Common myeloid progenitor, CD34-positive (primary cell): ENCODE results near the gene CCBE1.

ENCODE experiments used
- CTCF ChIA-PET: fragments of 350-600 bp; sonication (Branson Sonifier 250); formaldehyde crosslinking; loops from one replicate; lab custom pipeline; 2021; ENCODE audit warnings: antibody characterized with exemption; lab: Charles Lee
- POLR2A ChIA-PET: fragments of 350-600 bp; sonication (Branson Sonifier 250); formaldehyde crosslinking; loops from one replicate; lab custom pipeline; 2021; ENCODE audit warnings: antibody characterized with exemption; lab: Charles Lee
- DNase-seq, 3 donors: peaks; one replicate each; pipeline versions ENCODE4 v3.0.0 to v3.0.0-alpha.2; 2013
- H3K27ac ChIP-seq, 2 experiments: 1 replicate in 1 of 2; 2 replicates in 1 of 2; pipeline ENCODE4 v1.7.0; 2013; ENCODE audit warnings: inconsistent platforms in 2 of 2, low read length in 2 of 2, mild to moderate bottlenecking in 2 of 2, low read depth in 1 of 2, moderate library complexity in 1 of 2; ENCODE audit not compliant: severe bottlenecking in 2 of 2, insufficient read depth in 1 of 2, poor library complexity in 1 of 2
- H3K27me3 ChIP-seq, 5 experiments: replicated peaks in 2 of 5; 1 replicate in 3 of 5; 2 replicates in 2 of 5; pipeline versions ENCODE4 v1.6.1 to v1.7.0; 2013; ENCODE audit warnings: low read length in 4 of 5, mild to moderate bottlenecking in 2 of 5, moderate library complexity in 2 of 5, inconsistent platforms in 1 of 5; ENCODE audit not compliant: insufficient read depth in 5 of 5, control insufficient read depth in 4 of 5
- H3K36me3 ChIP-seq, 4 experiments: 1 replicate in 2 of 4; 2 replicates in 2 of 4; pipeline versions ENCODE4 v1.6.1 to v1.7.0; 2013; ENCODE audit warnings: low read length in 3 of 4, control low read depth in 1 of 4, mild to moderate bottlenecking in 1 of 4; ENCODE audit not compliant: control insufficient read depth in 4 of 4, insufficient read depth in 4 of 4
- H3K4me1 ChIP-seq, 4 experiments: 1 replicate in 3 of 4; 2 replicates in 1 of 4; pipeline versions ENCODE4 v1.6.1 to v1.7.1; 2013; ENCODE audit warnings: low read length in 3 of 4, mild to moderate bottlenecking in 3 of 4, control low read depth in 1 of 4, inconsistent platforms in 1 of 4, moderate library complexity in 1 of 4; ENCODE audit not compliant: control insufficient read depth in 4 of 4, insufficient read depth in 4 of 4; ENCODE audit errors: control extremely low read depth in 1 of 4
- H3K4me3 ChIP-seq, 7 experiments: 1 replicate in 4 of 7; 2 replicates in 3 of 7; pipeline versions ENCODE4 v1.5.1 to v1.7.0; 2013; ENCODE audit warnings: mild to moderate bottlenecking in 7 of 7, low read length in 6 of 7, moderate library complexity in 6 of 7, inconsistent platforms in 2 of 7, low read depth in 2 of 7, control low read depth in 1 of 7; ENCODE audit not compliant: insufficient read depth in 4 of 7, control insufficient read depth in 1 of 7; ENCODE audit errors: extremely low read depth in 1 of 7
- H3K9me3 ChIP-seq, 5 experiments: 1 replicate in 4 of 5; 2 replicates in 1 of 5; pipeline versions ENCODE4 v1.6.1 to v1.7.1; 2013; ENCODE audit warnings: low read length in 4 of 5, mild to moderate bottlenecking in 2 of 5, inconsistent platforms in 1 of 5, low read depth in 1 of 5, moderate library complexity in 1 of 5; ENCODE audit not compliant: control insufficient read depth in 4 of 5, insufficient read depth in 2 of 5; ENCODE audit errors: control extremely low read depth in 1 of 5
- WGBS: methylation state at CpG from one replicate; pipeline ENCODE4 v1.1.5; 2013; ENCODE audit not compliant: insufficient coverage; 5-methylcytosine and 5-hydroxymethylcytosine counted together

CCBE1 gene

DNA sequence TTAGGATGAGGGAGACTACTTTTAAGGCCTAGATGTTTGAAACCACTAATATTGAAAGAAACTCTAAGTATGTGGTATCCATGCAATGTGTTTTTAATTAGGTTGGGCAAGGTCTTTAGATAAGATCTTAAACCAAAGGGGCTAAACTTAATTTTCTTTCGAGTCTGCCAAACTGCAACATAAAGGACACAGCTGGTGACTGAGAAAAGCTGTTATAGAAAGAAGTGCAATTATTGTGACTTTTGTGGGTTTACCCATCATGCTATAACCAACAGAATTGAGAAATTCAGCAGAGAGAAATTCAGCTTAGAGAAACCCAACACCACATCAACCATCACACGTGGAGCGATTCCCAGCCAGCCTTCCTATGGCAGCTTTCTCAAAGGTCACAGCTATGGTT, 218.6 kb downstream of the CCBE1 start:
- no peaks in the 10 kb centered on the region for H3K4me1 ChIP-seq
- CTCF ChIA-PET: no interaction called here
- no peak overlapping the region for H3K27ac ChIP-seq
- peaks cover 0 to 2% (median 0%) of the 10 kb centered on the region in 5 experiments for H3K27me3 ChIP-seq
- POLR2A ChIA-PET: no interaction called here
- no peaks in the 10 kb centered on the region for H3K36me3 ChIP-seq
- peaks cover 0 to 2% (median 0%) of the 10 kb centered on the region in 5 experiments for H3K9me3 ChIP-seq
- DNase-seq: no peak
- 83% methylated on average over 2 of the region's 3 CpGs for WGBS
- no peak overlapping the region for H3K4me3 ChIP-seq

- H3K36me3 ChIP-seq: no peaks in the 10 kb centered on the region
- H3K27ac ChIP-seq: no peak overlapping the region
- DNase-seq: no peak
- peaks cover 0 to 2% (median 0%) of the 10 kb centered on the region in 5 experiments for H3K9me3 ChIP-seq
- WGBS: 83% methylated on average over 1 of the region's 2 CpGs
- no peaks in the 10 kb centered on the region for H3K4me1 ChIP-seq
- CTCF ChIA-PET: no interaction called here
- H3K4me3 ChIP-seq: no peak overlapping the region
- POLR2A ChIA-PET: no interaction called here
- peaks cover 0 to 2% (median 0%) of the 10 kb centered on the region in 5 experiments for H3K27me3 ChIP-seq
Measured at GRCh38 chr18:59477849-59478248, 219.4 kb downstream of the CCBE1 start.

DNA sequence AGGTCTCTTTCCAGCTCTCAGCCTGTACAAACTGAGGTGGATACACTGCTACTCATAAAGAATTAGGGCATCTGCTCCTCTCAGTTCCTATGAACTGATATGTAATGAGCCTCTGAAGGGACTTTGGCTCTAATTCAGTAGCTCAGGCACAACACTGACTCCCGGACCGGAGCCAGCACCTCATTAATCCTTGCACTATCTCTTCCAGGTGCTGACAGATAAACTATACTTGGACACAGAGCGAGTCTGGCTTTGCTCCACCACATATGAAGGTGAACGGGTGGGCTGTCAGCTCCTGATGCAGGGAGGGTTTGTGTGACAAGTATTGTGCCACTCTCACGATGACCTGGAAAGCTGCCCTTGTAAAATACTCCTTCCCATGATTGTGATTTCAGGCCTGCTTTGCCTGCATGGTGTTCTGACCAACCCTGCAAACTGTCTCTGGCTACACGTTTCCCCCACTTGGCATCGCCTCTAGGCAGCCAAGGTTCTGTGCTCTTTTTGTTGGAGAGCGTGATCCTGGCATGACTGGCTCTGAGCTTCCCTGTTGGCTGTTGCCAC, 226.6 kb downstream of the CCBE1 start:
- no peak overlapping the region for H3K4me3 ChIP-seq
- 96% methylated on average over 5 of the region's 8 CpGs for WGBS
- ChIA-PET CTCF (interaction anchor here (0.8 to 1.0 kb wide), 2 partner anchors 11 to 16 kb away, joined by 3 to 5 read pairs; no protein-coding TSS in a partner anchor), POLR2A (no interaction called here)
- H3K36me3 ChIP-seq: no peaks in the 10 kb centered on the region
- DNase-seq: no peak
- no peak overlapping the region for H3K27ac ChIP-seq
- peaks cover 0 to 4% (median 0%) of the 10 kb centered on the region in 5 experiments for H3K9me3 ChIP-seq
- no peaks in the 10 kb centered on the region for H3K4me1 ChIP-seq
- peaks cover 0 to 3% (median 0%) of the 10 kb centered on the region in 5 experiments for H3K27me3 ChIP-seq

- Histone ChIP-seq H3K4me3 (no peak overlapping the region), H3K36me3 (no peaks in the 10 kb centered on the region), H3K27ac (no peak overlapping the region), H3K27me3 (peaks cover 0 to 3% (median 0%) of the 10 kb centered on the region in 5 experiments), H3K4me1 (no peaks in the 10 kb centered on the region), H3K9me3 (peaks cover 0 to 4% (median 0%) of the 10 kb centered on the region in 5 experiments)
- WGBS: 88% methylated on average over 14 of the region's 15 CpGs
- DNase-seq: no peak
- ChIA-PET CTCF (interaction anchor here (1.0 kb wide), 1 partner anchor 11 kb away, joined by 8 read pairs; no protein-coding TSS in a partner anchor), POLR2A (no interaction called here)
Measured at GRCh38 chr18:59469463-59470180, 227.6 kb downstream of the CCBE1 start.

- Histone ChIP-seq H3K36me3 (no peaks in the 10 kb centered on the region), H3K27me3 (peaks cover 0 to 3% (median 0%) of the 10 kb centered on the region in 5 experiments), H3K9me3 (peaks cover 0 to 2% (median 0%) of the 10 kb centered on the region in 5 experiments), H3K27ac (no peak overlapping the region), H3K4me1 (no peaks in the 10 kb centered on the region), H3K4me3 (no peak overlapping the region)
- WGBS: 76% methylated on average over 3 of the region's 4 CpGs
- ChIA-PET POLR2A (no interaction called here), CTCF (interaction anchor here (1.0 kb wide), 1 partner anchor 10 kb away, joined by 8 read pairs; no protein-coding TSS in a partner anchor)
- DNase-seq: no peak
Measured at GRCh38 chr18:59468821-59469220, 228.4 kb downstream of the CCBE1 start.

GRCh38 chr18:59467497-59467896, 229.7 kb downstream of the CCBE1 start:
- no peaks in the 10 kb centered on the region for H3K9me3 ChIP-seq
- no peaks in the 10 kb centered on the region for H3K4me1 ChIP-seq
- ChIA-PET POLR2A (no interaction called here), CTCF (interaction anchor here (0.8 kb wide), 1 partner anchor 9 kb away, joined by 3 read pairs; no protein-coding TSS in a partner anchor)
- H3K4me3 ChIP-seq: no peak overlapping the region
- peaks cover 0 to 3% (median 0%) of the 10 kb centered on the region in 5 experiments for H3K27me3 ChIP-seq
- DNase-seq: no peak
- 87% methylated on average over 6 of the region's 8 CpGs for WGBS
- no peaks in the 10 kb centered on the region for H3K36me3 ChIP-seq
- no peak overlapping the region for H3K27ac ChIP-seq

- Histone ChIP-seq H3K9me3 (no peaks in the 10 kb centered on the region), H3K27me3 (peaks cover 0 to 3% (median 0%) of the 10 kb centered on the region in 5 experiments), H3K4me1 (no peaks in the 10 kb centered on the region), H3K4me3 (no peak overlapping the region), H3K36me3 (no peaks in the 10 kb centered on the region), H3K27ac (no peak overlapping the region)
- DNase-seq: no peak
- POLR2A ChIA-PET: no interaction called here
- CTCF ChIA-PET: no interaction called here
- WGBS: 93% methylated on average over 3 of the region's 3 CpGs
Measured at GRCh38 chr18:59466980-59467379, 230.2 kb downstream of the CCBE1 start.
